Motor neuron (in vitro differentiated cells): ENCODE data around the gene LRRTM3. TPM values are rescaled to one million over a fixed set of nuclear protein-coding genes. Genes with fewer than 3 reads are reported as not detected.

ENCODE experiments used
- ATAC-seq, 8 experiments: fragments of 200-7000 bp; cut with Tn5 transposase; replicated peaks in 6 of 8; 2 replicates each; pipeline ENCODE4 v1.8.0; 2021; ENCODE audit warnings: mild to moderate bottlenecking in 8 of 8, moderate library complexity in 8 of 8
- H3K27ac ChIP-seq, 2 donors: fragments of 250-450 bp; sonication (Bioruptor Pico); 2 replicates each; pipeline ENCODE4 v1.9.0; 2021; ENCODE audit warnings: antibody characterized with exemption in 2 of 2, mild to moderate bottlenecking in 2 of 2, moderate library complexity in 1 of 2
- H3K4me1 ChIP-seq, 2 donors: fragments of 250-450 bp; sonication (Bioruptor Pico); replicated peaks in 1 of 2; 2 replicates each; pipeline ENCODE4 v1.6.1; 2021; ENCODE audit warnings: antibody characterized with exemption in 2 of 2, mild to moderate bottlenecking in 2 of 2, moderate library complexity in 1 of 2
- H3K4me3 ChIP-seq, 5 donors: fragments of 250-450 bp; sonication (Bioruptor Pico); 2 replicates each; pipeline ENCODE4 v1.9.0; 2021; ENCODE audit warnings: antibody characterized with exemption in 5 of 5, mild to moderate bottlenecking in 5 of 5, moderate library complexity in 4 of 5
- WGBS, 10 experiments: fragments of 450-650 bp; shearing (Covaris generic); methylation state at CpG; one replicate each; pipeline ENCODE4 v1.0.0; 2022; 5-methylcytosine and 5-hydroxymethylcytosine counted together
- in situ Hi-C, 9 experiments: fragments of 400-800 bp; cut with MboI; loops; one replicate each; pipeline ENCODE4 v1.15.0; 2021; ENCODE audit warnings: low sequenced_read_pairs in 9 of 9, low pct_unique_long_range_greater_than_20kb in 2 of 9; ENCODE audit not compliant: unreplicated experiment in 9 of 9
- total RNA-seq, 8 experiments: library from RNA; unstranded; fragments of 300-600 nt; gene quantifications; 2 replicates each; pipeline versions ENCODE4 v1.2.3 to v1.2.4, GENCODE V29; 2022

LRRTM3 gene
- total RNA-seq, 8 experiments from 2014 or later = 0.40 to 16.9 (median 11.4) TPM; not detected in 1

DNA sequence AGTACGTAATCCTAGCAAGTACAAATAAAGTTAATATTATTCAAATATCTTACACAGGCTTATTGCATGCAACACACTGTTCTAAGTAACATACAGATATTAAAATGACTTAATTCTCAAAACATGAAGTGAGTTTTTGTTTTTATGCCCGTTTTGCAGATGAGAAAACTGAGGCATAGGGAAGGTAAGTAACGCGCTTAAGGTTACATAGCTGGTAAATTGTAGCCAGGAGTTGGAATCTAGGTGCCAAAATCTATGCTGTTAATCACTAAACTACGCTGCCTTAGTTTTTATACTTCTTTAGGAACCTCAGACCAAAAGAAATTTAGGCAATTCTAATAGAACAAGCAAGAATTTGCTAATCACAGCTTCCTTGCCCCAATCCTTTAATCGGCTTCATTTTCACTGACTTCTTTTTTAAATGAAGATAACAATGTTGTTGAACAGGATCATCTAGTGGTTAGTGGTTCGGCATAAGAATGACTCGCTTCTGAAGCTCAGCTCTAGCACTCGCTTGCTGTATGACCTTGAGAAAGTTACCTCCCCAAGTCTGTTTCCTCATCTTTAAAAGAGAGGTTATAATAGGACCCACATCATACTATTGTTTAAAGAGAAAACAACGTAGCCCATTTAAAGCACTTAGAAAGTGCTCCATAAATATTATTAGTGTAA, 1.0 kb upstream of the LRRTM3 start:
- in situ Hi-C loops = loop anchor here in 3 of 9 experiments (25.0 kb wide), 1 partner anchor 587 kb away; no protein-coding TSS in a partner anchor
- Histone ChIP-seq H3K4me3 (no peak overlapping the region), H3K4me1 (no peaks in the 10 kb centered on the region), H3K27ac (no peak overlapping the region)
- ATAC-seq = no peak
- 37 to 96% (median 68%) methylated on average over 1 to 10 of the region's 10 CpGs for WGBS, 10 experiments

DNA sequence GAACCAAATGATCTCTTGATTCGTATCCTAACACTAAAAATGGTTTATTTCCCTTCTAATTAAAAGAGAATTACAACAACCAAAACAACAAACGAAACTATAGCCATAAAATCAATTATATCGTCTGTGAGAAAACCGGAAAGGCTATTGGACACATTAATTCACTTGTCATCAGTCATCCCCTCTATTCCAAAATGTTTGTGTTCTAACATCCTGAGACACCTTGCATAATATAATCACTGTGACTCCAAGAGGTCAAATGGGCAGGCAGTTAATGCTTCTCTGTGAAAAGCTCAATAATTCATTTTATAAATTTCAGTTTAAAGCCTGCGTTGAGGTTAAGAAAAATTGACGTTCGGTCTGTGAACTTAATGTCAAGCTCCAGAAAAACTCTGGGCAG, 463 bp upstream of the LRRTM3 start:
- WGBS, 10 experiments = 0 to 33% (median 6%) methylated on average over 2 to 7 of the region's 7 CpGs; no CpG with 5 or more reads in 1 of the 10 experiments
- Histone ChIP-seq H3K4me1 (no peaks in the 10 kb centered on the region), H3K27ac (no peak overlapping the region), H3K4me3 (peak overlapping the region; percentile 37 to 81 (median 46))
- in situ Hi-C loops = loop anchor here in 3 of 9 experiments (25.0 kb wide), 1 partner anchor 587 kb away; no protein-coding TSS in a partner anchor
- ATAC-seq = peak in 4 of 8 experiments; percentile 9 to 33 (median 22)

GRCh38 chr10:66926841-66927240, 1.0 kb downstream of the LRRTM3 start:
- no peaks in the 10 kb centered on the region for H3K4me1 ChIP-seq
- peak overlapping the region; percentile 37 to 81 (median 46) for H3K4me3 ChIP-seq
- WGBS, 10 experiments = 11 to 100% (median 59%) methylated on average over 1 to 5 of the region's 5 CpGs
- H3K27ac ChIP-seq = peak overlapping the region in 1 of 2 donors; percentile 37
- no peak for ATAC-seq
- in situ Hi-C loops = loop anchor here in 3 of 9 experiments (25.0 kb wide), 1 partner anchor 585 kb away; no protein-coding TSS in a partner anchor

DNA sequence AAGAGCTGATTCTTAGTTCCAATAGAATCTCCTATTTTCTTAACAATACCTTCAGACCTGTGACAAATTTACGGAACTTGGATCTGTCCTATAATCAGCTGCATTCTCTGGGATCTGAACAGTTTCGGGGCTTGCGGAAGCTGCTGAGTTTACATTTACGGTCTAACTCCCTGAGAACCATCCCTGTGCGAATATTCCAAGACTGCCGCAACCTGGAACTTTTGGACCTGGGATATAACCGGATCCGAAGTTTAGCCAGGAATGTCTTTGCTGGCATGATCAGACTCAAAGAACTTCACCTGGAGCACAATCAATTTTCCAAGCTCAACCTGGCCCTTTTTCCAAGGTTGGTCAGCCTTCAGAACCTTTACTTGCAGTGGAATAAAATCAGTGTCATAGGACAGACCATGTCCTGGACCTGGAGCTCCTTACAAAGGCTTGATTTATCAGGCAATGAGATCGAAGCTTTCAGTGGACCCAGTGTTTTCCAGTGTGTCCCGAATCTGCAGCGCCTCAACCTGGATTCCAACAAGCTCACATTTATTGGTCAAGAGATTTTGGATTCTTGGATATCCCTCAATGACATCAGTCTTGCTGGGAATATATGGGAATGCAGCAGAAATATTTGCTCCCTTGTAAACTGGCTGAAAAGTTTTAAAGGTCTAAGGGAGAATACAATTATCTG, 1.6 kb downstream of the LRRTM3 start:
- H3K4me3 ChIP-seq = peak overlapping the region; percentile 37 to 81 (median 46)
- in situ Hi-C loops = loop anchor here in 3 of 9 experiments (25.0 kb wide), 1 partner anchor 585 kb away; no protein-coding TSS in a partner anchor
- H3K27ac ChIP-seq = peak overlapping the region; percentile 78 to 83
- ATAC-seq = no peak
- H3K4me1 ChIP-seq = peaks cover 4 to 5% of the 10 kb centered on the region in 2 donors
- WGBS, 10 experiments = 30 to 95% (median 62%) methylated on average over 5 to 11 of the region's 11 CpGs; no CpG with 5 or more reads in 2 of the 10 experiments

- peak in 6 of 8 experiments; percentile 10 to 38 (median 30) for ATAC-seq
- peak overlapping the region; percentile 37 to 81 (median 46) for H3K4me3 ChIP-seq
- peaks cover 8 to 11% of the 10 kb centered on the region in 2 donors for H3K4me1 ChIP-seq
- in situ Hi-C loops = loop anchor here in 3 of 9 experiments (25.0 kb wide), 1 partner anchor 584 kb away; no protein-coding TSS in a partner anchor
- H3K27ac ChIP-seq = peak overlapping the region; percentile 78 to 83
- WGBS, 10 experiments = 1 to 53% (median 18%) methylated on average over 1 to 23 of the region's 30 CpGs
Measured at GRCh38 chr10:66927971-66928770, 2.3 kb downstream of the LRRTM3 start.

- Histone ChIP-seq H3K4me1 (peaks cover 8 to 17% of the 10 kb centered on the region in 2 donors), H3K27ac (peak overlapping the region in 1 of 2 donors; percentile 78), H3K4me3 (peak overlapping the region; percentile 37 to 81 (median 46))
- ATAC-seq = no peak
- 0 to 57% (median 26%) methylated on average over 1 to 3 of the region's 3 CpGs for WGBS, 10 experiments
- in situ Hi-C loops = loop anchor here in 3 of 9 experiments (25.0 kb wide), 1 partner anchor 584 kb away; no protein-coding TSS in a partner anchor
Measured at GRCh38 chr10:66928776-66929175, 2.9 kb downstream of the LRRTM3 start.

DNA sequence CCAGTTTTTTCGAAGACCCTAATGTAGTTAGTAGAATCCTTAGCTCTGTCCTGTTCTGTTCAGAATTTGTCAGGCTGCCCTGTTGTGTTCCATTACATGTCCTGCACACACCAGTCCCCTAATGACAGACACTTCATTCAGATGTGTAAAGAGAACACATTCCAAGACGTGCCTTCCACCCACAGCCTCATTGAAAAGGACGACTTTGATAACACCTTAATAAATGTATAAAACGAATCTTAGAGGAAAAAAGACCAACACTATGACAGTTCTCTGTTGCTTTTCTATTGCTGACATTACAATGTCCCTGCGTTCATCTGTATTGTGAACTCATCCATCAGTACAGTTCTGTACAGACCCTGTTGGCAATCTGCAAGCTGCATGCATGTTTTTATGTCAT, 3.5 kb downstream of the LRRTM3 start:
- H3K4me1 ChIP-seq = peaks cover 8 to 23% of the 10 kb centered on the region in 2 donors
- in situ Hi-C loops = loop anchor here in 3 of 9 experiments (25.0 kb wide), 1 partner anchor 583 kb away; no protein-coding TSS in a partner anchor
- peak overlapping the region; percentile 37 to 81 (median 46) for H3K4me3 ChIP-seq
- 0 to 53% (median 21%) methylated on average over 1 to 5 of the region's 5 CpGs; no CpG with 5 or more reads in 2 of the 10 experiments for WGBS, 10 experiments
- H3K27ac ChIP-seq = peak overlapping the region in 1 of 2 donors; percentile 78
- ATAC-seq = no peak

DNA sequence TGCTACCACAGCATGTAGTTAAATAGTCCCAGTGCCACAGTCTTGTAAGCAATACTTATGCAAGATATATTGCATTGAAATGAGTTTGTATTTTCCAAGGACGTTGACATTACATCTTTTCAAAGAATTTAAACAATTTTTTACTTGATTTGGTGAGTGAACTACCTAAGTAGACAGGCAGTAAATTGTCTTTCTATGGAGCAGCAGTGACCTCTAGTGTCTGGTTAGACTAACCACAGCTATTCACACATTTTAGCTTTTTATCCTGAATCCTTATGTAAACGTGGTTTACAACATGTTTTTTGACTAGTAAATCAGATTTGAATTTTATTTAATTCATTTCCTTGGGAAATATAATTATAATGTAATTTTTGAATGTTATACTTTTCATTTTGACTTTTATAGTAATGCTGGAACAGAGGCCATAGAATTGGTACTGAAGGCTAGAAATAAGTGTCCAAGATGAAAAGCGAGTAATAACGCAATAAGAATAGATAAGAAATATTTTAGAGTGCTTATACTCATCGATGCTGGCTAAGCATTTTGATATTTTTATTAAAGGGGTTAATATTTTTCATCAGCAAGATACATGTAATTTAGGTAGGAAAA, 5.6 kb downstream of the LRRTM3 start:
- Histone ChIP-seq H3K4me1 (peaks cover 8 to 29% of the 10 kb centered on the region in 2 donors), H3K4me3 (peak overlapping the region; percentile 12 to 81 (median 37)), H3K27ac (no peak overlapping the region)
- peak in 7 of 8 experiments; percentile 3 to 77 (median 46) for ATAC-seq
- WGBS, 10 experiments = 0 to 71% (median 32%) methylated on average over 3 to 5 of the region's 5 CpGs
- in situ Hi-C loops = loop anchor here in 3 of 9 experiments (25.0 kb wide), 1 partner anchor 581 kb away; no protein-coding TSS in a partner anchor

DNA sequence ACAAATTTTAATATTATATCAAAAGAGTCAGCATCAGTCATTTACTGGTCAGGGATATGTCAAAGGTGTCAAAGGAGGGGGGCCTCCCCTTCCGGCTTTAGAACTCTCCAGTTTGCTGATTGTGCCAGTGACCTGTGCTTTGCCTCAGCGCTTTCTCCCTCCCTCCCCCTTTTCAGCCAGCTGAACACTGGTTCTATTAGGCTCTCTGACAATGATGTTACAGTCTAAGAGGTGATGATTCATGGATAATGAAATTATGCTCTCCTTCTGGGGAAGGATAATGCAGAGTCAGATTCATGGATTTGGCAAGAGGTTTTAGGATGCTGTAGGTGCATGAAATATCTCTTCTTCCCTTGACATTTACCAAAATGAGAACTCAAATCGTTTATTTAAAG, 6.1 kb downstream of the LRRTM3 start:
- 0 to 72% (median 20%) methylated on average over 1 to 3 of the region's 3 CpGs; no CpG with 5 or more reads in 3 of the 10 experiments for WGBS, 10 experiments
- peak in 5 of 8 experiments; percentile 77 to 86 (median 83) for ATAC-seq
- peaks cover 8 to 29% of the 10 kb centered on the region in 2 donors for H3K4me1 ChIP-seq
- H3K4me3 ChIP-seq = peak overlapping the region; percentile 12 to 81 (median 37)
- no peak overlapping the region for H3K27ac ChIP-seq
- in situ Hi-C loops = loop anchor here in 3 of 9 experiments (25.0 kb wide), 1 partner anchor 580 kb away; no protein-coding TSS in a partner anchor

DNA sequence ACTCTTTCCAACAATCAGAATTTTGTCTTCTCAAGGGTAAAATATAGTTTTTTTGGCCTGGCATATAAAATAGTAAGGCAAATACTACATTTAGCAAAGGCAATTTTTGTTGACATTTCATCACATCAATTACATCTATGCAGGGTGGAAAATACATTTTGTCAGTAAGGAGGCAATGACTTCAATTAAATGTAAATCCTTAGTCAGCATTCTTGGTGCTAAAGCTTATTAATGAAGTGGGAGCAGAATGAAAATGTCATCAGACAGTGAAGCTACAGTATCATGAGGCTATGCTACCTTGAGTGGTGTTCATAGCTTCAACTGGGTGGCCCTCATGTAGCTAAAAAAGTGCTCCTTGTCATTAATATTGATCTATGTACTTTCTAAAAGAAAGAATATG, 8.9 kb downstream of the LRRTM3 start:
- in situ Hi-C loops = loop anchor here in 3 of 9 experiments (25.0 kb wide), 1 partner anchor 578 kb away; no protein-coding TSS in a partner anchor

GRCh38 chr10:66940965-66941364, 15.1 kb downstream of the LRRTM3 start:
- in situ Hi-C loops = loop anchor here in 3 of 9 experiments (25.0 kb wide), 1 partner anchor 571 kb away; no protein-coding TSS in a partner anchor
- H3K4me1 ChIP-seq = peaks cover 15 to 29% of the 10 kb centered on the region in 2 donors
- ATAC-seq = peak in 6 of 8 experiments; percentile 84 to 98 (median 86)
- H3K4me3 ChIP-seq = peak overlapping the region in 2 of 5 donors; percentile 4 to 20
- WGBS, 10 experiments = 0 to 60% (median 15%) methylated on average over 1 to 3 of the region's 3 CpGs
- peak overlapping the region in 1 of 2 donors; percentile 13 for H3K27ac ChIP-seq

More for the DNA sequence above, 8.9 kb downstream of the LRRTM3 start:
- Histone ChIP-seq H3K4me1 (peaks cover 8 to 33% of the 10 kb centered on the region in 2 donors), H3K27ac (no peak overlapping the region), H3K4me3 (no peak overlapping the region)
- no peak for ATAC-seq
